GM12865 (cell line): ENCODE data around the gene DNAH12.

ENCODE experiments used
- DNase-seq: peaks from one replicate; pipeline ENCODE4 v3.0.0; 2010; ENCODE audit warnings: low read depth
- H3K4me3 ChIP-seq: 2 replicates; pipeline ENCODE4 v1.5.1; 2011; ENCODE audit warnings: mild to moderate bottlenecking, low read depth, low read length, control low read depth
- CTCF ChIP-seq: IDR thresholded peaks from 2 replicates; pipeline ENCODE4 v1.5.1; 2011; ENCODE audit warnings: low read length, control low read depth, low read depth, inconsistent platforms; ENCODE audit not compliant: insufficient read depth; ENCODE audit errors: missing control alignments

Gene DNAH12

GRCh38 chr3:57261929-57262328, 282.2 kb downstream of the DNAH12 start:
- no peak for TF ChIP-seq CTCF
- H3K4me3 ChIP-seq, result no peak overlapping the region
- DNase-seq, result no peak

- TF ChIP-seq CTCF, result no peak
- no peak for DNase-seq
- H3K4me3 ChIP-seq, result no peak overlapping the region
Measured at GRCh38 chr3:57261119-57261518, 283.0 kb downstream of the DNAH12 start.

- no peak overlapping the region for H3K4me3 ChIP-seq
- TF ChIP-seq CTCF, result no peak
- DNase-seq, result no peak
Measured at GRCh38 chr3:57257678-57258077, 286.5 kb downstream of the DNAH12 start.

- no peak for DNase-seq
- no peak for TF ChIP-seq CTCF
- H3K4me3 ChIP-seq, result no peak overlapping the region
Measured at GRCh38 chr3:57256844-57257243, 287.3 kb downstream of the DNAH12 start.

GRCh38 chr3:57252404-57252803, 291.7 kb downstream of the DNAH12 start:
- TF ChIP-seq CTCF, result no peak
- H3K4me3 ChIP-seq, result no peak overlapping the region
- no peak for DNase-seq

GRCh38 chr3:57244946-57245345, 299.2 kb downstream of the DNAH12 start:
- DNase-seq, result no peak

More at GRCh38 chr3:57244946-57245345, 299.2 kb downstream of the DNAH12 start:
- TF ChIP-seq CTCF, result no peak
- H3K4me3 ChIP-seq, result no peak overlapping the region
